Measurements from ENCODE around the gene TSHR.

TSHR gene

GRCh38 chr14:80974679-80975078 is 19.3 kb downstream of the TSHR start:
- Histone ChIP-seq H3K4me3 (ENCODE audit: low read depth, low read length) (no peak overlapping the region), H3K9me3 (ENCODE audit: control insufficient read depth, insufficient read depth, low read length) (no peaks in the 10 kb centered on the region), H3K27ac (ENCODE audit: low read depth, low read length) (no peak overlapping the region), H3K9ac (ENCODE audit: low read depth, low read length) (no peak overlapping the region), H3K27me3 (ENCODE audit: control insufficient read depth, insufficient read depth, low read length) (no peaks in the 10 kb centered on the region), H3K36me3 (ENCODE audit: control insufficient read depth, insufficient read depth, low read length) (no peaks in the 10 kb centered on the region), H3K4me1 (ENCODE audit: control insufficient read depth, insufficient read depth, low read length) (no peaks in the 10 kb centered on the region)

- Histone ChIP-seq H3K4me3 (ENCODE audit: low read depth, low read length) (no peak overlapping the region), H3K4me1 (ENCODE audit: control insufficient read depth, insufficient read depth, low read length) (no peaks in the 10 kb centered on the region), H3K9ac (ENCODE audit: low read depth, low read length) (no peak overlapping the region), H3K9me3 (ENCODE audit: control insufficient read depth, insufficient read depth, low read length) (no peaks in the 10 kb centered on the region), H3K27ac (ENCODE audit: low read depth, low read length) (no peak overlapping the region), H3K36me3 (ENCODE audit: control insufficient read depth, insufficient read depth, low read length) (no peaks in the 10 kb centered on the region), H3K27me3 (ENCODE audit: control insufficient read depth, insufficient read depth, low read length) (no peaks in the 10 kb centered on the region)
Observed at GRCh38 chr14:80977221-80977620, 21.8 kb downstream of the TSHR start.

GRCh38 chr14:80978403-80978802 is 23.0 kb downstream of the TSHR start:
- Histone ChIP-seq H3K9me3 (ENCODE audit: control insufficient read depth, insufficient read depth, low read length) (no peaks in the 10 kb centered on the region), H3K27me3 (ENCODE audit: control insufficient read depth, insufficient read depth, low read length) (no peaks in the 10 kb centered on the region), H3K36me3 (ENCODE audit: control insufficient read depth, insufficient read depth, low read length) (no peaks in the 10 kb centered on the region), H3K27ac (ENCODE audit: low read depth, low read length) (no peak overlapping the region), H3K4me3 (ENCODE audit: low read depth, low read length) (no peak overlapping the region), H3K4me1 (ENCODE audit: control insufficient read depth, insufficient read depth, low read length) (no peaks in the 10 kb centered on the region), H3K9ac (ENCODE audit: low read depth, low read length) (no peak overlapping the region)

- no peak overlapping the region for H3K4me3 ChIP-seq (ENCODE audit: low read depth, low read length)
- H3K27ac ChIP-seq (ENCODE audit: low read depth, low read length) = no peak overlapping the region
- no peak overlapping the region for H3K9ac ChIP-seq (ENCODE audit: low read depth, low read length)
- H3K9me3 ChIP-seq (ENCODE audit: control insufficient read depth, insufficient read depth, low read length) = no peaks in the 10 kb centered on the region
- no peaks in the 10 kb centered on the region for H3K4me1 ChIP-seq (ENCODE audit: control insufficient read depth, insufficient read depth, low read length)
- H3K36me3 ChIP-seq (ENCODE audit: control insufficient read depth, insufficient read depth, low read length) = no peaks in the 10 kb centered on the region
- H3K27me3 ChIP-seq (ENCODE audit: control insufficient read depth, insufficient read depth, low read length) = no peaks in the 10 kb centered on the region
Observed at GRCh38 chr14:80979951-80980350, 24.5 kb downstream of the TSHR start.

DNA sequence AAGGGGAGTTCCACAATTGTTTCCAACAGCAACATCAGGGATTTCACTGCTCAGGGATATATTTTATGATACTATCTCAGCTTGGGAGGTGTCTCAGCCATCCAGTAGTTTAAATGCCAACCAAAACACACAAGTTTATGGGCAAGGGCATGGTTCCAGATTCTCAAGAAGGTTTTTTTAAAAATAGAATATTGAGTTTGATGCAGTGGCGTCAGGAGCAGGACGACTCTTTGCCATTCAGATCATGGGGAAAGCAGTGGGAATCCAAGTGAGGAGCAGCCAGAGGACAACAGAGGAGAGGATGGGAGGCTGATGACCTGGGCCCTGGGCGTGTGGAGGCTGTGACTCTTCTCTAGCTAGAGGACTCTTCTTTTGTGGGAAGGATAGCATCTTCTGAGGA is 25.7 kb downstream of the TSHR start:
- H3K4me1 ChIP-seq (ENCODE audit: control insufficient read depth, insufficient read depth, low read length) = no peaks in the 10 kb centered on the region
- no peak overlapping the region for H3K27ac ChIP-seq (ENCODE audit: low read depth, low read length)

GRCh38 chr14:80981673-80982072 is 26.3 kb downstream of the TSHR start:
- H3K36me3 ChIP-seq (ENCODE audit: control insufficient read depth, insufficient read depth, low read length) = no peaks in the 10 kb centered on the region
- H3K4me1 ChIP-seq (ENCODE audit: control insufficient read depth, insufficient read depth, low read length) = no peaks in the 10 kb centered on the region
- H3K9me3 ChIP-seq (ENCODE audit: control insufficient read depth, insufficient read depth, low read length) = no peaks in the 10 kb centered on the region
- no peak overlapping the region for H3K27ac ChIP-seq (ENCODE audit: low read depth, low read length)
- H3K27me3 ChIP-seq (ENCODE audit: control insufficient read depth, insufficient read depth, low read length) = no peaks in the 10 kb centered on the region
- H3K9ac ChIP-seq (ENCODE audit: low read depth, low read length) = no peak overlapping the region
- no peak overlapping the region for H3K4me3 ChIP-seq (ENCODE audit: low read depth, low read length)

More for the DNA sequence above, 25.7 kb downstream of the TSHR start:
- Histone ChIP-seq H3K4me3 (ENCODE audit: low read depth, low read length) (no peak overlapping the region), H3K9ac (ENCODE audit: low read depth, low read length) (no peak overlapping the region), H3K36me3 (ENCODE audit: control insufficient read depth, insufficient read depth, low read length) (no peaks in the 10 kb centered on the region), H3K27me3 (ENCODE audit: control insufficient read depth, insufficient read depth, low read length) (no peaks in the 10 kb centered on the region), H3K9me3 (ENCODE audit: control insufficient read depth, insufficient read depth, low read length) (no peaks in the 10 kb centered on the region)

- Histone ChIP-seq H3K9ac (ENCODE audit: low read depth, low read length) (no peak overlapping the region), H3K4me1 (ENCODE audit: control insufficient read depth, insufficient read depth, low read length) (no peaks in the 10 kb centered on the region), H3K9me3 (ENCODE audit: control insufficient read depth, insufficient read depth, low read length) (no peaks in the 10 kb centered on the region), H3K36me3 (ENCODE audit: control insufficient read depth, insufficient read depth, low read length) (no peaks in the 10 kb centered on the region), H3K27me3 (ENCODE audit: control insufficient read depth, insufficient read depth, low read length) (no peaks in the 10 kb centered on the region), H3K27ac (ENCODE audit: low read depth, low read length) (no peak overlapping the region), H3K4me3 (ENCODE audit: low read depth, low read length) (no peak overlapping the region)
Observed at GRCh38 chr14:80982711-80983110, 27.3 kb downstream of the TSHR start.

- Histone ChIP-seq H3K27me3 (ENCODE audit: control insufficient read depth, insufficient read depth, low read length) (no peaks in the 10 kb centered on the region), H3K4me1 (ENCODE audit: control insufficient read depth, insufficient read depth, low read length) (no peaks in the 10 kb centered on the region), H3K36me3 (ENCODE audit: control insufficient read depth, insufficient read depth, low read length) (no peaks in the 10 kb centered on the region), H3K4me3 (ENCODE audit: low read depth, low read length) (no peak overlapping the region), H3K9me3 (ENCODE audit: control insufficient read depth, insufficient read depth, low read length) (no peaks in the 10 kb centered on the region), H3K27ac (ENCODE audit: low read depth, low read length) (no peak overlapping the region), H3K9ac (ENCODE audit: low read depth, low read length) (no peak overlapping the region)
Observed at GRCh38 chr14:80987235-80988032, 32.0 kb downstream of the TSHR start.

- no peaks in the 10 kb centered on the region for H3K4me1 ChIP-seq (ENCODE audit: control insufficient read depth, insufficient read depth, low read length)
- H3K4me3 ChIP-seq (ENCODE audit: low read depth, low read length) = no peak overlapping the region
- H3K27ac ChIP-seq (ENCODE audit: low read depth, low read length) = no peak overlapping the region
- no peaks in the 10 kb centered on the region for H3K27me3 ChIP-seq (ENCODE audit: control insufficient read depth, insufficient read depth, low read length)
- no peaks in the 10 kb centered on the region for H3K36me3 ChIP-seq (ENCODE audit: control insufficient read depth, insufficient read depth, low read length)
- H3K9me3 ChIP-seq (ENCODE audit: control insufficient read depth, insufficient read depth, low read length) = no peaks in the 10 kb centered on the region
- no peak overlapping the region for H3K9ac ChIP-seq (ENCODE audit: low read depth, low read length)
Observed at GRCh38 chr14:80988192-80988591, 32.8 kb downstream of the TSHR start.

GRCh38 chr14:80988735-80989429 is 33.5 kb downstream of the TSHR start:
- no peaks in the 10 kb centered on the region for H3K9me3 ChIP-seq (ENCODE audit: control insufficient read depth, insufficient read depth, low read length)
- H3K9ac ChIP-seq (ENCODE audit: low read depth, low read length) = no peak overlapping the region
- no peak overlapping the region for H3K27ac ChIP-seq (ENCODE audit: low read depth, low read length)
- no peaks in the 10 kb centered on the region for H3K27me3 ChIP-seq (ENCODE audit: control insufficient read depth, insufficient read depth, low read length)
- H3K36me3 ChIP-seq (ENCODE audit: control insufficient read depth, insufficient read depth, low read length) = no peaks in the 10 kb centered on the region
- no peaks in the 10 kb centered on the region for H3K4me1 ChIP-seq (ENCODE audit: control insufficient read depth, insufficient read depth, low read length)
- no peak overlapping the region for H3K4me3 ChIP-seq (ENCODE audit: low read depth, low read length)

DNA sequence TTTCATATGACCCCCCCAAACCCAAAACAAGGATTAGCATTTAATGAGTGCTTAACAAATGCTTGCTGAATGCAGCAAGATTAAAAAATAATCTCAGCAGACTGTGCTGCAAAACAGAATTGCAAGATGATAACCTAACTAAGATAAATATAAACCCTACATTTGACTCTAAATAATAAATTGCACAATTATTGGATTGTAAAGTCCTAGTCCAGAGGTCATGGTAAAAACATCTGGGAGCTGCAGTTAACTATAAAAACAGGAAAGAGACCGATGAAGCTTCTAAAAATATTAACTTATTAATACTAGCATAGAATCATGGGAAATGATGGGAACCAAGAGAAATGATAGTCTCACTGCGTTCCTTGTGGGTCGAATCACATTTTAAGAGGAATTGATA is 37.2 kb downstream of the TSHR start:
- Histone ChIP-seq H3K4me3 (ENCODE audit: low read depth, low read length) (no peak overlapping the region), H3K27ac (ENCODE audit: low read depth, low read length) (no peak overlapping the region), H3K27me3 (ENCODE audit: control insufficient read depth, insufficient read depth, low read length) (no peaks in the 10 kb centered on the region), H3K36me3 (ENCODE audit: control insufficient read depth, insufficient read depth, low read length) (no peaks in the 10 kb centered on the region), H3K9me3 (ENCODE audit: control insufficient read depth, insufficient read depth, low read length) (no peaks in the 10 kb centered on the region), H3K4me1 (ENCODE audit: control insufficient read depth, insufficient read depth, low read length) (no peaks in the 10 kb centered on the region), H3K9ac (ENCODE audit: low read depth, low read length) (no peak overlapping the region)

All from HUES48 (cell line).